COLO668 (cell line): Measurements from ENCODE around the gene VWF.
A peak's percentile ranks its signal among the peaks of the same experiment; 100 is the strongest.

Experiments used
- DNase-seq: peaks from one replicate; lab custom pipeline; 2025; ENCODE audit not compliant: unreplicated experiment; lab: John Stamatoyannopoulos, UW

Gene VWF

GRCh38 chr12:6062757-6063735 is 61.4 kb downstream of the VWF start:
- peak; percentile 39 for DNase-seq

DNA sequence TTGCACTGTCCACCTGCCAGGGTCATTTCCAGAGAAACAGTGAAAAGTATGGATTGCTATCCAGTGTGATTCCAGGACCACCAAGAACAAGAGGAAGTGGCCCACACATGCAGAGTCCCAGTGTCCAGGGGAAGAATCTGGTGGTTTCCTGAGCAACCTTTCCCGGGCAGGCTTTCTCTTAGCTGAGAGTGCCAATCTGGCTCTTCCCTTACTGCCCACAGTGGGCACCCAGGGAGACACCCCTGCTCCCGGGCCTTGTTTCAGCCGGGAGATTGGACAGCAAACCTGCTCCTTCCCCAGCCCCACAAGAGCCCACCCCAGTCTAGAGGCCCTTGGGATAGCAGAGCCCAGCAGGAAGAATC is 62.1 kb downstream of the VWF start:
- DNase-seq, result no peak

DNA sequence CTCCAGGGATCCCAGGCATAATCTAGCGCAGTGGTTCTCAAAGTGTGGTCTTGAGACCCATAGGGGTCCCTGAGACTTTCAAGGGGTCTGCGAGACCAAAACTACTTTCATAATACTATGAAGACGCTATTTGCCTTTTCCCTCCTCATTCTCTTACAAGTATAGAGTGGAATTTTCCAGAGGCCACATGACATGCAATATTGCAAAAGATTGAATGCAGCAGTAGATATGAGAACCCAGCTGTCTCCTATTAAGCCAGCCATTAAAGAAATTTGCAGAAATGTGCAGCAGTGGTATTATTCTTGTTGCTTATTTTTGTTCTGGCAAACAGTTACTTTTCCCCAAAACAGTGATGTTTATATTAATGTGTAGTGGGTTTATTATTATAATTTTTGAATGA is 62.8 kb downstream of the VWF start:
- no peak for DNase-seq

DNA sequence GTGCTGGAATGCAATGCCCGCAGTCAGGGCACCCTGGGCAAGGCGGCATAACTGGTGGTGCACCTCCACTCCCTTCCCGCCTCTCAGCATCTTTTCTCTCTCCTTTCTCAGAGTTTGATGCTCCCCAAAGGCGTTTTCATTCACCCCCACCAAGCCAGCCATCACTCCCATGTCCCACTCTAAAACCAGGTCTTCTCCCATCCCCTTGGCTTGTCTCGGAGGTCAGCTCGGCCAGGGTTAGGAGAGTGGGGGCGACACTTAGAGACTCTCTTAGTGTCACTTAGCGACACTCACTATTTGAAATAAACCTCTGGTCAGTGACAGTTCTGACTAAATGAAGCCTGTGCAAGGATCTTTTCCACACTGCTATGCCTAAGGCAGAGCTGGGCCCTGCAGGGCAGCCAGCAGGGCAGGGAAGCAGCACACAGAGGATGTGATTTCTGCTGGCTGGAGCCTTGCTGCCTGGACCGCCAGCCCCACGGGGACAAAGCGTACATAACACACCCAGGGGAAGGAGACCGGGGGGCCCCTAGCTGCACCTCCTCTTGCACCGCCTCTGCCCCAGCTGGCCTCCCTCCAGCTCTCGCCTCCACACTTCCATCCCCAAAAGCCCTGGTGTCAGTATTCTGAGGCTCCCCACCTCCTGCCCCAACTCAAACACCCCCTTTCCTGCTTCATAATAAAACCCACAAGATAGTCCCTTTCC is 64.5 kb downstream of the VWF start:
- no peak for DNase-seq

GRCh38 chr12:6059221-6059620 is 65.2 kb downstream of the VWF start:
- DNase-seq, result no peak

- no peak for DNase-seq
These were observed 65.8 kb downstream of the VWF start for GRCh38 chr12:6058481-6059161.

- no peak for DNase-seq
These were observed 66.8 kb downstream of the VWF start for GRCh38 chr12:6057700-6058099.

GRCh38 chr12:6056406-6057240 is 67.8 kb downstream of the VWF start:
- peak; percentile 3 for DNase-seq

DNA sequence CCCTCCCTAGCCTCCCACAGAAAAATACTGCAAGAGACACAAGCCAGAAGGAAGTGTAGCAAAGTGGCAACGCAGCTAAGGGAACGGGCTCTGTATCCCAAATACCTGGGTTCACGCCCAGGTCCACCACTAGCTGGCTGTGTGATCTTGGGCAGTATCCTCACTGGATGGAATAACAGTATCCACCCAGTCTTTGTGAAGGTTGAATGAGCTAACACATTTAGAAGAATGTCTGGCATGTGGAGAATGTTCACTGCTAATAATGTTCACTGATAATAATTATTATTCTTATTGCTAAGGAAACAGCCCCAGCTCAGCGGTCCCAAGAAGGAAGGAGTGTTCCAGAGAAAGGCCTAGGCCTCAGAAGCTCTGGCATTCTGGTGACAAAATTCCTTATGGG is 70.9 kb downstream of the VWF start:
- DNase-seq, result no peak

GRCh38 chr12:6052940-6053329 is 71.5 kb downstream of the VWF start:
- DNase-seq, result no peak

GRCh38 chr12:6052206-6052939 is 72.1 kb downstream of the VWF start:
- no peak for DNase-seq

- DNase-seq, result no peak
These were observed 74.5 kb downstream of the VWF start for GRCh38 chr12:6049992-6050391.

GRCh38 chr12:6049587-6049986 is 74.9 kb downstream of the VWF start:
- DNase-seq, result no peak

DNA sequence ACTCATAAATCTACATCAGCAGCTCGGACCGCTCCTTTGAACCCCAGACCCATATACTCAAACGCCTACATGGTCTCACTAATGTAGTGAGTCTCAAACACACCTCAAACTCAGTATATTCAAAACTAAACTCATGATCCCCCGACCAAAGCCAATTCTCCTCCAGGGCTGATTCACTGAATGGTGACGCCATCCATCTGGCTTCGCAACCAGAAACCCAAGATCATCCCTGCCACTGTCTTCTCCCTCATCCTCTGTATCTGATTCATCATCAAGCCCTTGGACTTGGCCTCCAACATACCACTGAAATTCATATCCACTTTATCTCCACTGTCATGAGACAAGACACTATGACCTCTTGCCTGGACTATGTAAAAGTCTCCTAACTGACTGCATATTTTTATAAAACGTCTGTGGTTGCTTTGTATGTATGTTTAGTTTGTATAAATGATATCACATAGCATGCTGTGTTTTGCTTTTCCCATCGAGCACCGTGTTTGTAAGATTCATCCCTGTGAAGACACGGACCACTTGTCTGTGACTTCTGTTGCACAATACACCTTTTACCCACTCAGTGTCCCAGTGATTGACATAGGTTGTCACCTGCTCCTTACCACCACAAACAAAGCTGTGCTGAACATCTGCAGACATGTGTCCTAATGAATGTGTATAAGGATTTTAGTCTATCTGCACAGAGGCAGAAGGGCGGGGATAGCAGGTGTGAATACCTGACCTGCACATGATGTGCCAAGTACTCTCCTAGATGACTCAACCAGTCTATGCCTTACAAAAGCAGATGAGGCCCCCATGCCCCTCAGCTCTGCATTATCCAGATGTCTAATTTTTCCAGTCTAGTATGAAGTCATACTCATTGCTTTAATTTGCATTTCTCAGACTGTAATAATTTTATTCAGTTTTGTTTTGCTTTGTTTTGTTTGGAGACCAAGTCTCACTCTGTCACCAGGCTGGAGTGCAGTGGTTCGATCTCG is 76.9 kb downstream of the VWF start:
- peak; percentile 40 for DNase-seq

GRCh38 chr12:6046511-6047180 is 77.8 kb downstream of the VWF start:
- DNase-seq, result no peak

GRCh38 chr12:6045438-6045837 is 79.0 kb downstream of the VWF start:
- no peak for DNase-seq

GRCh38 chr12:6044082-6044481 is 80.4 kb downstream of the VWF start:
- peak; percentile 1 for DNase-seq

- DNase-seq, result no peak
These were observed 82.0 kb downstream of the VWF start for GRCh38 chr12:6042446-6042845.
